Measurements from ENCODE around the gene ARHGAP24. TPM values are rescaled to one million over a fixed set of nuclear protein-coding genes. Genes with fewer than 3 reads are reported as not detected.

Gene ARHGAP24
- total RNA-seq, 1 donor from 2014 or later: 15.0 TPM

GRCh38 chr4:85642356-85643100 is 167.6 kb downstream of the ARHGAP24 start:
- no peaks in the 10 kb centered on the region for H3K27me3 Mint-ChIP-seq (ENCODE audit: low read depth)
- peaks cover 2% of the 10 kb centered on the region for H3K4me1 Mint-ChIP-seq
- no peak overlapping the region for H3K4me3 Mint-ChIP-seq
- no peaks in the 10 kb centered on the region for H3K36me3 Mint-ChIP-seq
- H3K9me3 Mint-ChIP-seq: no peaks in the 10 kb centered on the region
- no peak for DNase-seq (ENCODE audit: low spot score in 2 of 2, unreplicated experiment in 2 of 2)
- no peak for TF ChIP-seq CTCF (IDR thresholded peaks at IDR 0.05; ENCODE audit: unreplicated experiment)
- H3K27ac Mint-ChIP-seq: no peak overlapping the region

GRCh38 chr4:85644061-85644460 is 169.1 kb downstream of the ARHGAP24 start:
- DNase-seq (ENCODE audit: low spot score in 2 of 2, unreplicated experiment in 2 of 2): no peak

GRCh38 chr4:85650908-85651307 is 176.0 kb downstream of the ARHGAP24 start:
- DNase-seq (ENCODE audit: low spot score in 2 of 2, unreplicated experiment in 2 of 2): no peak
- Mint-ChIP-seq H3K4me3 (no peak overlapping the region), H3K36me3 (no peaks in the 10 kb centered on the region), H3K9me3 (no peaks in the 10 kb centered on the region), H3K27ac (no peak overlapping the region), H3K27me3 (ENCODE audit: low read depth) (no peaks in the 10 kb centered on the region), H3K4me1 (peaks cover 2% of the 10 kb centered on the region)
- TF ChIP-seq CTCF (IDR thresholded peaks at IDR 0.05; ENCODE audit: unreplicated experiment): no peak

More at GRCh38 chr4:85644061-85644460, 169.1 kb downstream of the ARHGAP24 start:
- Mint-ChIP-seq H3K27ac (no peak overlapping the region), H3K4me3 (no peak overlapping the region), H3K27me3 (ENCODE audit: low read depth) (no peaks in the 10 kb centered on the region), H3K36me3 (no peaks in the 10 kb centered on the region), H3K4me1 (peaks cover 2% of the 10 kb centered on the region), H3K9me3 (no peaks in the 10 kb centered on the region)
- no peak for TF ChIP-seq CTCF (IDR thresholded peaks at IDR 0.05; ENCODE audit: unreplicated experiment)

- Mint-ChIP-seq H3K36me3 (no peaks in the 10 kb centered on the region), H3K4me1 (peaks cover 21% of the 10 kb centered on the region), H3K27ac (no peak overlapping the region), H3K9me3 (no peaks in the 10 kb centered on the region), H3K4me3 (no peak overlapping the region), H3K27me3 (ENCODE audit: low read depth) (no peaks in the 10 kb centered on the region)
- no peak for DNase-seq (ENCODE audit: low spot score in 2 of 2, unreplicated experiment in 2 of 2)
- no peak for TF ChIP-seq CTCF (IDR thresholded peaks at IDR 0.05; ENCODE audit: unreplicated experiment)
Measured at GRCh38 chr4:85656759-85657505, 182.0 kb downstream of the ARHGAP24 start.

GRCh38 chr4:85658766-85659439 is 184.0 kb downstream of the ARHGAP24 start:
- H3K27ac Mint-ChIP-seq: no peak overlapping the region
- no peak overlapping the region for H3K4me3 Mint-ChIP-seq
- no peaks in the 10 kb centered on the region for H3K36me3 Mint-ChIP-seq
- no peaks in the 10 kb centered on the region for H3K27me3 Mint-ChIP-seq (ENCODE audit: low read depth)
- peaks cover 21% of the 10 kb centered on the region for H3K4me1 Mint-ChIP-seq
- H3K9me3 Mint-ChIP-seq: no peaks in the 10 kb centered on the region
- no peak for TF ChIP-seq CTCF (IDR thresholded peaks at IDR 0.05; ENCODE audit: unreplicated experiment)
- no peak for DNase-seq (ENCODE audit: low spot score in 2 of 2, unreplicated experiment in 2 of 2)

Data from mesothelial cell of epicardium (in vitro differentiated cells).